ENCODE results near the gene MTCL3.

Gene MTCL3

GRCh38 chr6:127475823-127476176 lies 43.3 kb downstream of the MTCL3 start:
- no peaks in the 10 kb centered on the region for H3K4me1 ChIP-seq
- WGBS, 2 donors: 89 to 92% methylated on average over 21 to 28 of the region's 34 CpGs
- H3K27me3 ChIP-seq: no peaks in the 10 kb centered on the region
- DNase-seq: no peak
- H3K27ac ChIP-seq: no peak overlapping the region
- peaks cover 0 to 3% (median 0%) of the 10 kb centered on the region in 3 donors for H3K36me3 ChIP-seq
- intact Hi-C loops (cut with DNase I): no loop called here
- no peak overlapping the region for H3K4me3 ChIP-seq
- TF ChIP-seq CTCF (IDR thresholded peaks at IDR 0.05) (no peak), POLR2A (IDR thresholded peaks at IDR 0.05) (no peak)
- H3K9me3 ChIP-seq: no peaks in the 10 kb centered on the region

- Histone ChIP-seq H3K9me3 (no peaks in the 10 kb centered on the region), H3K27me3 (no peaks in the 10 kb centered on the region), H3K4me3 (no peak overlapping the region), H3K4me1 (no peaks in the 10 kb centered on the region), H3K36me3 (peaks cover 0 to 3% (median 0%) of the 10 kb centered on the region in 3 donors), H3K27ac (no peak overlapping the region)
- no peak for DNase-seq
- WGBS, 2 donors: 89 to 96% methylated on average over 20 to 45 of the region's 87 CpGs
- TF ChIP-seq CTCF (IDR thresholded peaks at IDR 0.05): no peak
- no peak for TF ChIP-seq POLR2A (IDR thresholded peaks at IDR 0.05)
- intact Hi-C loops (cut with DNase I): no loop called here
These were observed 43.9 kb downstream of the MTCL3 start for GRCh38 chr6:127475135-127475822.

- TF ChIP-seq POLR2A (IDR thresholded peaks at IDR 0.05) (no peak), CTCF (IDR thresholded peaks at IDR 0.05) (no peak)
- intact Hi-C loops (cut with DNase I): no loop called here
- no peak overlapping the region for H3K27ac ChIP-seq
- no peak overlapping the region for H3K4me3 ChIP-seq
- DNase-seq: no peak
- H3K9me3 ChIP-seq: no peaks in the 10 kb centered on the region
- 56 to 60% methylated on average over 5 of the region's 5 CpGs for WGBS, 2 donors
- H3K36me3 ChIP-seq: peaks cover 0 to 3% (median 0%) of the 10 kb centered on the region in 3 donors
- H3K27me3 ChIP-seq: no peaks in the 10 kb centered on the region
- H3K4me1 ChIP-seq: no peaks in the 10 kb centered on the region
These were observed 47.5 kb downstream of the MTCL3 start for GRCh38 chr6:127471379-127472255.

GRCh38 chr6:127468936-127469335 lies 50.2 kb downstream of the MTCL3 start:
- no peak overlapping the region for H3K4me3 ChIP-seq
- no peak overlapping the region for H3K27ac ChIP-seq
- no peaks in the 10 kb centered on the region for H3K9me3 ChIP-seq
- WGBS, 2 donors: 56 to 78% methylated on average over 2 of the region's 2 CpGs
- no peak for DNase-seq
- H3K36me3 ChIP-seq: no peaks in the 10 kb centered on the region
- TF ChIP-seq POLR2A (IDR thresholded peaks at IDR 0.05): no peak
- no peak for TF ChIP-seq CTCF (IDR thresholded peaks at IDR 0.05)
- intact Hi-C loops (cut with DNase I): loop anchor here (5.0 kb wide), 1 partner anchor 68 kb away; no protein-coding TSS in a partner anchor
- peaks cover 0 to 10% (median 0%) of the 10 kb centered on the region in 3 donors for H3K4me1 ChIP-seq
- H3K27me3 ChIP-seq: no peaks in the 10 kb centered on the region

GRCh38 chr6:127466416-127466815 lies 52.7 kb downstream of the MTCL3 start:
- no peak for DNase-seq
- no peak overlapping the region for H3K27ac ChIP-seq
- no peaks in the 10 kb centered on the region for H3K9me3 ChIP-seq
- 76 to 85% methylated on average over 5 of the region's 5 CpGs for WGBS, 2 donors
- H3K4me3 ChIP-seq: no peak overlapping the region
- TF ChIP-seq CTCF (IDR thresholded peaks at IDR 0.05) (no peak), POLR2A (IDR thresholded peaks at IDR 0.05) (no peak)
- intact Hi-C loops (cut with DNase I): loop anchor here (5.0 kb wide), 1 partner anchor 71 kb away; no protein-coding TSS in a partner anchor
- H3K36me3 ChIP-seq: no peaks in the 10 kb centered on the region
- H3K4me1 ChIP-seq: peaks cover 0 to 17% (median 0%) of the 10 kb centered on the region in 3 donors
- H3K27me3 ChIP-seq: no peaks in the 10 kb centered on the region

Measured in esophagus squamous epithelium (tissue), 5 donors.